ENCODE measurements around the gene BRINP3. TPM values are rescaled to one million over a fixed set of nuclear protein-coding genes. Genes with fewer than 3 reads are reported as not detected.

BRINP3 gene
- total and polyA plus RNA-seq, 2 of the 13 experiments (the other 11 are each of a cell fraction or from before 2014, with no cell fraction given): not detected

DNA sequence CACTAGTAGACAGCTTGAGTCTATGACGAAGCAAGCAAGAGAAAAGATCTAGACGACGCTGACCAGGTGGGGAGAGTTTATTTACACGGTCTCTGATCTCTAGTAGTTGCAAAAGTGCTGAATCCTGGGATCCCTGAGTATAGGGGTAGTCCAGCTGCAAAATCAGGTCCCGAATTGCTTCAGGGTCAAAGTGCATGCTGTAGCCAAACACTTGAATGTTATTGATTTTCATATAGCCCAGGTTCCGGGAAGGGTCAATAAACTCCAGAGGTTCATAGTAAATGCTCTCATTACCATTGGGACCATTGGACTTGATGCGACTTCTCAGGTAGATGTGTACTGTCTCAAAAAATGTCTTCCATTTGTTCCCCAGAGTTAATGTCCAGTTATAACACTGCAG, 379.6 kb downstream of the BRINP3 start:
- ATAC-seq (peak; percentile 94), FAIRE-seq (peak; percentile 39), DNase-seq (ENCODE audit: low spot score) (peak; percentile 34)
- no peaks in the 10 kb centered on the region for H4K20me1 ChIP-seq (ENCODE audit: insufficient read depth, low read length)
- no peak overlapping the region for H3K4me3 ChIP-seq (replicated peaks in 1 of 3; ENCODE audit: insufficient read depth in 1 of 3, low read depth in 2 of 3, low read length in 3 of 3)
- H3K27ac ChIP-seq (ENCODE audit: extremely low read length, insufficient read depth, low read length): no peak overlapping the region
- no peaks in the 10 kb centered on the region for H3K36me3 ChIP-seq (replicated peaks in 1 of 2; ENCODE audit: control insufficient read depth in 1 of 2, insufficient read depth in 2 of 2, low read length in 2 of 2)
- no peaks in the 10 kb centered on the region for H3K27me3 ChIP-seq (ENCODE audit: control insufficient read depth in 1 of 2, insufficient read depth in 2 of 2, low read length in 2 of 2)
- H3K4me2 ChIP-seq (ENCODE audit: low read depth, low read length): peak overlapping the region; percentile 32; the same call in 1 of the 2 replicates
- in situ Hi-C loops (cut with HindIII; ENCODE audit: extremely low pct_ligation_motif_present, low pct_unique_long_range_greater_than_20kb) (no loop called here), intact Hi-C loops (cut with micrococcal nuclease; ENCODE audit: unreplicated experiment) (no loop called here)
- no peak overlapping the region for H3K9ac ChIP-seq (ENCODE audit: insufficient read depth, low read depth, low read length)
- no TSS peak for BruUV-seq (replicated peaks)
- WGBS (ENCODE audit: low lambda C conversion rate): 7% methylated on average over 7 of the region's 7 CpGs
- CTCF ChIA-PET (ENCODE audit: low intra/inter-chr PET ratio, low total read pairs): no interaction called here
- no peaks in the 10 kb centered on the region for H3K79me2 ChIP-seq (ENCODE audit: insufficient read depth, low read length)
- H3K4me1 ChIP-seq (ENCODE audit: insufficient read depth, low read length): peaks cover 22% of the 10 kb centered on the region
- H2AFZ ChIP-seq (ENCODE audit: low read length): no peak overlapping the region
- POLR2A ChIA-PET: no interaction called here
- no peaks in the 10 kb centered on the region for H3K9me3 ChIP-seq (ENCODE audit: low read length)
- no peak for TF ChIP-seq ZNF580 (CRISPR knock-in tag; IDR thresholded peaks at IDR 0.05; ENCODE audit: borderline replicate concordance, low read depth)
- no peak for TF ChIP-seq NFYC (CRISPR knock-in tag; IDR thresholded peaks at IDR 0.05)
- TF ChIP-seq MED1 (CRISPR knock-in tag; IDR thresholded peaks at IDR 0.05): 0 out of 2 replicates have a peak, but pooled peaks have one; percentile 22
- TF ChIP-seq ONECUT2 (CRISPR knock-in tag; IDR thresholded peaks at IDR 0.05): peak; percentile 88
- TF ChIP-seq LRRFIP1 (CRISPR knock-in tag; conservative IDR thresholded peaks at IDR 0.05): no peak
- TF ChIP-seq POGK (CRISPR knock-in tag; conservative IDR thresholded peaks at IDR 0.05): peak; percentile 54; the same call in 1 of the 2 replicates
- TF ChIP-seq, protein P1, sequence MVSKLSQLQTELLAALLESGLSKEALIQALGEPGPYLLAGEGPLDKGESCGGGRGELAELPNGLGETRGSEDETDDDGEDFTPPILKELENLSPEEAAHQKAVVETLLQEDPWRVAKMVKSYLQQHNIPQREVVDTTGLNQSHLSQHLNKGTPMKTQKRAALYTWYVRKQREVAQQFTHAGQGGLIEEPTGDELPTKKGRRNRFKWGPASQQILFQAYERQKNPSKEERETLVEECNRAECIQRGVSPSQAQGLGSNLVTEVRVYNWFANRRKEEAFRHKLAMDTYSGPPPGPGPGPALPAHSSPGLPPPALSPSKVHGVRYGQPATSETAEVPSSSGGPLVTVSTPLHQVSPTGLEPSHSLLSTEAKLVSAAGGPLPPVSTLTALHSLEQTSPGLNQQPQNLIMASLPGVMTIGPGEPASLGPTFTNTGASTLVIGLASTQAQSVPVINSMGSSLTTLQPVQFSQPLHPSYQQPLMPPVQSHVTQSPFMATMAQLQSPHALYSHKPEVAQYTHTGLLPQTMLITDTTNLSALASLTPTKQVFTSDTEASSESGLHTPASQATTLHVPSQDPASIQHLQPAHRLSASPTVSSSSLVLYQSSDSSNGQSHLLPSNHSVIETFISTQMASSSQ (IDR thresholded peaks at IDR 0.05; ENCODE audit: low read depth): peak; percentile 39; the same call in 1 of the 2 replicates
- TF ChIP-seq, protein P1 (CRISPR knock-in tag; IDR thresholded peaks at IDR 0.05; ENCODE audit: borderline replicate concordance): no peak
- TF ChIP-seq GATAD2A (CRISPR knock-in tag; IDR thresholded peaks at IDR 0.05): peak; percentile 79
- peak; percentile 80; the same call in 1 of the 2 replicates for TF ChIP-seq AHDC1 (CRISPR knock-in tag; IDR thresholded peaks at IDR 0.05; ENCODE audit: borderline replicate concordance)
